ENCODE results near the gene UST.

The UST gene

DNA sequence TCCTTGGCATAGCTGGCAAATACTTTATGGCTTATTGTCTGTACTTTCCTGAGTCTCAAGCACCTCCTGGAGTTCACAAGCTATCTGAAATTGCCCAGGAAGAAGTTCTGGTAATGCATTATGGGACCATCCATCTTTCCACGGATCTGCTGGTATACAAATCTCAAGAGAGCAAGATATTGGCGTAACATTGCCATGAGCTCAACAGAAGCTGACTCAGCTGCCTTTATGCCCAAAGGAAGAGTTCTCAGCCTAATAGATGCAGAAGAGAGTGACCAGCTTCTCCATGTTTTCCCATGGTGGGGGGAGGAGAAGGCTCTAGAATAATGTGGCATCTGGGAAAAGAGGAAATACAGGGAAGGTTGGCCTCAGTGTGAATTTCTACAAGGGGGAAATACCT lies 78.7 kb downstream of the UST start:
- TF ChIP-seq CTCF (IDR thresholded peaks at IDR 0.05; ENCODE audit: extremely low read depth, insufficient read depth, missing control alignments), result no peak
- in situ Hi-C loops (cut with MboI; ENCODE audit: low pct_unique_long_range_greater_than_20kb, low sequenced_read_pairs, unreplicated experiment), result no loop called here
- no peak for DNase-seq (ENCODE audit: low spot score)

GRCh38 chr6:148827416-148828045 lies 80.7 kb downstream of the UST start:
- TF ChIP-seq CTCF (IDR thresholded peaks at IDR 0.05; ENCODE audit: extremely low read depth, insufficient read depth, missing control alignments), result no peak

DNA sequence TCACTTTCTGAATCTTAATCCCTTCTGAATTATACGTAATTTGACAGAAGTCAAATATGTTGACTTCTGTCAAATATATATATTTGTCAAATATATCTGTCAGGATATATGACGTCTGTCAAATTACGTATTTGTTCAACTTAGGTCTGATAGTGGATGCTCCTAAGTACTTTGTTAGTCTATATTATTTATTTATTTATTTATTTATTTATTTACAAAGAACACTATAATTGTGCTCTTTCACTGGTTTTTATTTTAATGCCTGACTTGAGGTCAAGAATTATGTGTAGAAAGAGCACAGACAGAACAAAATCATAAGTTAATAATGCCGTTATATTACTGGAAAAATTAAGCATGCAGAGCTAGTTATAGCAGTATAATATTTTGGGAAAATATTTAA lies 81.2 kb downstream of the UST start:
- DNase-seq (ENCODE audit: low spot score), result no peak
- in situ Hi-C loops (cut with MboI; ENCODE audit: low pct_unique_long_range_greater_than_20kb, low sequenced_read_pairs, unreplicated experiment), result no loop called here
- no peak for TF ChIP-seq CTCF (IDR thresholded peaks at IDR 0.05; ENCODE audit: extremely low read depth, insufficient read depth, missing control alignments)

More at GRCh38 chr6:148827416-148828045, 80.7 kb downstream of the UST start:
- in situ Hi-C loops (cut with MboI; ENCODE audit: low pct_unique_long_range_greater_than_20kb, low sequenced_read_pairs, unreplicated experiment), result no loop called here
- DNase-seq (ENCODE audit: low spot score), result no peak

DNA sequence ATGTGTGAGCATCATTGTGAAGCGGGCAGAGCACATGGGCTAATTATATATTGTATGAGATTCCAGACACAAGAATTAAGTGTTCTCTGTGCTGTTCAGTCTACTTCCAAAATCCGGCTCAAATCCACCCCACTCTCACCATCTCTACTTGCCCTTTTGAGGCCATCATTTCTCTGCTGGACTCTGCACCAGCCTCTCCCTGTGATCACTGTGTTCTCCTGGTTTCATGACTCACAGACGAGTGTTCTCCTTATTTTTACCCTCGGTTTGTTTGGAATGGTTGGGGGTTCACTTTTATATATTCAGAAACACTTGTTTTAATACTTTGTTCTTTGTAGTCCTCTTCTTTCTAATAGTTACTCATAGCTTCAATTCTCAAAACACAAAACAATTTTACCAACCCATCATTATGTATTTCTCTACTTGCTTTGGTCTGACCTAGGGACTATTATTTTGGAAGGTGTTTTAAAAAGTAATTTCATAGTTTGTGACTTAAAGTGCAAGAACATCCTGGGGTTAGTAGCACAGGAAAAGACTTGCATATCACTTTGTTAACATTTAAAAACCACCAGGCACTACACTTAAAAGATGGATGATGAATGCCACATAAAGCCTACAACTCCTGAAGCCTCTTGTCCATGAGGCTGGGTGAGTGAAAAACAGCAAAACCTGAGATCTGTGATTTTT lies 82.7 kb downstream of the UST start:
- TF ChIP-seq CTCF (IDR thresholded peaks at IDR 0.05; ENCODE audit: extremely low read depth, insufficient read depth, missing control alignments), result no peak
- in situ Hi-C loops (cut with MboI; ENCODE audit: low pct_unique_long_range_greater_than_20kb, low sequenced_read_pairs, unreplicated experiment), result no loop called here
- no peak for DNase-seq (ENCODE audit: low spot score)

DNA sequence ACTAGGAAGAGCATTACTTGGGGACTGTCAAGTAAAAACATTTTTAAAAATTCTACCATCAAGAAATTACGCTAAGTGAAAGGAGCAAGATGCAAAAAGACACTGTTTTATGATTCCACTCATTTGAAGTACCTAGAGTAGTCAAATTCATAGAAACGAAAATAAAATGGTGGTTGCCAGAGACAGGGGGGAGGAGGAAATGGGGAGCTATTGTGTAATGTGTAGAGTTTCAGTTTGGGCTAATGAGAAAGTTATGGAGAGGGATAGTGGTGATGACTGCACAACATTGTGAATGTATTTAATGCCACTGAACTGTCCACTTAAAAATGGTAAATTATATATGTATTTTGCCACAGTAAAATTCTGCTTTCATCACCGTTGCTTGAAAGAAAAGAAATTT lies 83.8 kb downstream of the UST start:
- no peak for TF ChIP-seq CTCF (IDR thresholded peaks at IDR 0.05; ENCODE audit: extremely low read depth, insufficient read depth, missing control alignments)
- DNase-seq (ENCODE audit: low spot score), result peak; percentile 20
- in situ Hi-C loops (cut with MboI; ENCODE audit: low pct_unique_long_range_greater_than_20kb, low sequenced_read_pairs, unreplicated experiment), result no loop called here

GRCh38 chr6:148831064-148831463 lies 84.2 kb downstream of the UST start:
- in situ Hi-C loops (cut with MboI; ENCODE audit: low pct_unique_long_range_greater_than_20kb, low sequenced_read_pairs, unreplicated experiment), result no loop called here

More at GRCh38 chr6:148831064-148831463, 84.2 kb downstream of the UST start:
- peak; percentile 21 for DNase-seq (ENCODE audit: low spot score)
- TF ChIP-seq CTCF (IDR thresholded peaks at IDR 0.05; ENCODE audit: extremely low read depth, insufficient read depth, missing control alignments), result no peak
